Dedifferentiated amniotic fluid mesenchymal stem cell (primary cell): ENCODE data around the gene ZNF546.

Experiments used
- DNase-seq: peaks from one replicate; pipeline ENCODE4 v3.0.0-alpha.2; 2016; ENCODE audit errors: extremely low spot score

ZNF546 gene

DNA sequence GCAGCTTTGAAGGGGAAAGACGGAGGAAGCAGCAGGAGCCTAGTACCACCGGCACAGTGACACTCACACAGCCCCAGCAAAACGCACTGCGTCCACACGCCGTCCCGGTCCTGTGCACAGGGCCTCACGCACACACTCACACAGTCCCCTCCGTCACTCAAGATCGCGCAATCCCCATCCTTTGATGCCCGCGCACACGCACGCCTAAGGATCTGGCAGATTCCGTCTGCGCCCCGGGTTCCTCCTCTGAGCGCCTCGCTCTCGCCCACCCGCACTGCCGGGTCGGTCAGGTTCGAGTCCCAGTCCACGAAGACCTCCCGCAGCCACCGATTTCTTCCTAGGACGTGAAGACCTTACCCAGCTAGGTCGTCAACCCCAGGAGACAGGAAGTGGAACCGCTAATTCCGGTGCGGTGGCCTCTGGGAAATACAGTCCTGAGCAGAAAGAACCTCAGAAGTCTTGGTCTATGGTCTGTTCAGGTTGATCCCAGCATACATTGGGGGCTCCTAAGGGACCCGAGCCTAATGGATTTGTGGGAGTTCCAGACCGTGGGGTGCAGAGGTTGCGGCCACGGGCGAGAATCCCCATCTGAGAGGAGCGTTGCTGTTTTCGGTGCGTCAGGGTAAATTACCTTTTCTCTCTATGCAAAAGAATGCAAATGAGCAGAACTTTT is 59.1 kb downstream of the ZNF546 start, which contains the start of gene ZNF780B:
TSS of gene ZNF780B (minus strand) at position 400 of the 673 bp plus-strand sequence. CDS start 5,899 bp downstream, outside the sequence.
- peak; percentile 45 for DNase-seq

DNA sequence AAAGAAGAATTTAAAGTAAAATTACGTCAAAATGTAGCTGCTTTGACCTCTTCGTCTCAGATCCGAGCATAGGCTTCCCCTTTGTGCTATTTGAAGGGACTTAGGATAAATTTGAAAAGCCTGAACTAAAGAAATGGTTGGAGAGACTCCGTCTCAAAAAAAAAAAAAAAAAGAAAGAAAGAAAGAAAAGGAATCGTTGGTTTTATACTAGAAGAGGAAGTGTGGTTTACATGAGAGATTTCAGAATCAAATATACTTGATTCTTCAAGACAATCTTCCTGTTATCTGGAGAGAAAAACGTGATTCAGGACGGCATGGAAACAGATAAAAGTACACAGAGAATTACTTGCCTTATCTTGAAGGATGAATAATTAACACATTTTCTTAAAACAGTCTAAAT is 59.6 kb downstream of the ZNF546 start:
- no peak for DNase-seq

DNA sequence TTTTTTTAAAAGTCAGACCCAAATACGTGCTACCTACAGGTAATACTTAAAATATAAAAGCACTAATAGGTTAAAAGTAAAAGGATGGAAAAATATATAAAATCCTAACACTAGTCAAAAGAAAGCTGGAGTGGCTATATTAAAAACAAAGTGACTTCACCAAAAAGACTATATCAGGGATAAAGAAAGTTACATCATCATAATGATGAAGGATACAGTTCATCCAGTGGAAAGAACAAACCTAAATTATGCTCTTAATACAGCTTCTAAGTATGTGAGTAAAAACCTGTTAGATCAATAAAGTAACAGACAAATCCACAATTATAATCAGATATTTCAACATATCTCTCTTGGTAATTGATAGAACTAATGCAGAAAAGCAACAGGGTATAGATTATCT is 60.3 kb downstream of the ZNF546 start:
- DNase-seq = no peak

DNA sequence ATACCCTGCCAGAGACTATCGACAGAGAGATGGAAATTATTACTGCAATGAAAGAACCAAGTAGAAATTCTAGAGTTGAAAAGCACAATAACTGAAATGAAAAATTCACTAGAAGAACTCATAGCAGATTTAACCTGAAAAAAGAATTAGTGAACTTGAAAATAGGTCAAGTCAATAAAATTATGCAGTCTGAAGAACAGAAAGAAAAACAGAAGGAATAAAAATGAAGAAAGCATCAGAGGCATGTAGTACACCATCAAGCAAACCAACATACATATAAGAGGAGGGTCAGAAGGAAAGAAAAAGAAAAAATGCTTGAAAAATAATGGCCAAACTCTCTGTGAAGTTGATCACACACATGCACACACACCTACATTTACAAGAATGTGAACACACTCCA is 62.8 kb downstream of the ZNF546 start:
- DNase-seq = no peak

DNA sequence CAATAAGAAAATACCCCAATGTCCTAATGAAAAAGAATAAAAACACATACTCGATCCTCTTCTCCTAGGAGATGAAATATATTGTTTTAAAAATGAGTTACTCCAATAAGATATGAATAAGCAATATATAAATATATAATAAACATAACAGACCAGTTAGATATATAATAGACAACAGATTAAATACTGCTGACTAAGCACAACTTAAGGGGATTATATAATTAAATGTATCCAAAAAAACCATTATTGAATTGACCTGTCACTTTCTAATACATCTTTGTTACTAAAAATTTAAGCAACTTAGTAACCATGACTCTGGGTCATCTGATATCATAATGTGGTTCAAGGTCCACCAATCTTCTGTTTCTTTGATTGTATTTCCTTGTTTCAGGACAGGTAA is 73.2 kb downstream of the ZNF546 start:
- DNase-seq = no peak
